Keratinocyte (primary cell): ENCODE measurements around the gene ANKRD44. TPM values are rescaled to one million over a fixed set of nuclear protein-coding genes. Genes with fewer than 3 reads are reported as not detected.

Experiments used
- DNase-seq: peaks from one replicate; pipeline ENCODE4 v3.0.0-alpha.2; 2011; ENCODE audit warnings: low read depth, missing footprints, low spot score
- FAIRE-seq: peaks from 2 replicates; lab custom pipeline; 2011; peaks lifted over from hg19 to GRCh38; lab: Jason Lieb, UNC
- H2AFZ ChIP-seq: 2 replicates; pipeline ENCODE4 v1.6.0; 2012; ENCODE audit warnings: low read length, control low read depth, inconsistent platforms; ENCODE audit not compliant: control insufficient read depth
- H3K27ac ChIP-seq: 2 replicates; pipeline ENCODE4 v1.5.1; 2011; ENCODE audit warnings: low read length; ENCODE audit not compliant: control insufficient read depth, insufficient read depth
- H3K27me3 ChIP-seq: 3 replicates; pipeline ENCODE4 v1.6.0; 2011; ENCODE audit warnings: low read length; ENCODE audit not compliant: control insufficient read depth, insufficient read depth; ENCODE audit errors: extremely low read depth
- H3K36me3 ChIP-seq, 2 experiments: 2 replicates in 1 of 2; 3 replicates in 1 of 2; pipeline ENCODE4 v1.5.1; 2011; ENCODE audit warnings: low read length in 2 of 2, mild to moderate bottlenecking in 1 of 2; ENCODE audit not compliant: control insufficient read depth in 2 of 2, insufficient read depth in 2 of 2; ENCODE audit errors: extremely low read depth in 1 of 2
- H3K4me1 ChIP-seq: 3 replicates; pipeline ENCODE4 v1.5.1; 2011; ENCODE audit warnings: low read length; ENCODE audit not compliant: control insufficient read depth, insufficient read depth; ENCODE audit errors: extremely low read depth
- H3K4me2 ChIP-seq: 3 replicates; pipeline ENCODE4 v1.6.0; 2011; ENCODE audit warnings: low read depth, low read length; ENCODE audit not compliant: control insufficient read depth, insufficient read depth; ENCODE audit errors: extremely low read depth
- H3K4me3 ChIP-seq, 3 experiments: fragments of 200-600 bp in 1 of 3; sonication (generic) in 1 of 3; 2 replicates in 2 of 3; 3 replicates in 1 of 3; pipeline ENCODE4 v1.5.1; 2011 to 2016; ENCODE audit warnings: low read length in 3 of 3, mild to moderate bottlenecking in 3 of 3, control low read depth in 2 of 3, inconsistent platforms in 1 of 3, low read depth in 1 of 3, mixed read lengths in 1 of 3, mixed run types in 1 of 3, moderate library complexity in 1 of 3; ENCODE audit not compliant: control insufficient read depth in 2 of 3, insufficient read depth in 2 of 3; ENCODE audit errors: extremely low read depth in 1 of 3
- H3K79me2 ChIP-seq: 2 replicates; pipeline ENCODE4 v1.6.0; 2012; ENCODE audit warnings: low read length; ENCODE audit not compliant: control insufficient read depth, insufficient read depth
- H3K9ac ChIP-seq: 3 replicates; pipeline ENCODE4 v1.6.0; 2011; ENCODE audit warnings: low read length; ENCODE audit not compliant: control insufficient read depth, insufficient read depth; ENCODE audit errors: extremely low read depth
- H3K9me1 ChIP-seq: 3 replicates; pipeline ENCODE4 v1.6.0; 2011; ENCODE audit warnings: low read length; ENCODE audit not compliant: control insufficient read depth, insufficient read depth; ENCODE audit errors: extremely low read depth
- H3K9me3 ChIP-seq: 2 replicates; pipeline ENCODE4 v1.5.1; 2012; ENCODE audit warnings: low read depth, low read length; ENCODE audit not compliant: control insufficient read depth
- H4K20me1 ChIP-seq: 3 replicates; pipeline ENCODE4 v1.6.0; 2011; ENCODE audit warnings: low read length; ENCODE audit not compliant: control insufficient read depth, insufficient read depth; ENCODE audit errors: extremely low read depth
- CTCF ChIP-seq, 3 experiments: IDR thresholded peaks in 1 of 3; conservative IDR thresholded peaks in 1 of 3; optimal IDR thresholded peaks in 1 of 3; 2 replicates in 2 of 3; 3 replicates in 1 of 3; pipeline versions ENCODE3 to v1.5.1; 2011; ENCODE audit warnings: low read length in 3 of 3, mild to moderate bottlenecking in 3 of 3, moderate library complexity in 2 of 3, control low read depth in 1 of 3, inconsistent platforms in 1 of 3; ENCODE audit not compliant: insufficient read depth in 2 of 3; ENCODE audit errors: extremely low read depth in 1 of 3
- EZH2 ChIP-seq: IDR thresholded peaks from one replicate; pipeline ENCODE4 v1.6.1; 2012; ENCODE audit warnings: inconsistent platforms, mild to moderate bottlenecking, low read length, moderate library complexity
- dilution Hi-C: fragments of 300-500 bp; cut with MboI; formaldehyde crosslinking; loops from one replicate; pipeline ENCODE4 v1.7.0; 2020; ENCODE audit warnings: low sequenced_read_pairs; ENCODE audit not compliant: extremely low pct_ligation_motif_present
- polyA plus RNA-seq, 5 experiments: library from polyadenylated mRNA; depleted of rRNA in 3 of 5; stranded (reverse) in 3 of 5; stranded (forward) in 1 of 5; unstranded in 1 of 5; fragments of >200 nt; gene quantifications; 1 replicate in 1 of 5; 2 replicates in 3 of 5; 3 replicates in 1 of 5; pipeline versions ENCODE4 v1.2.1 to v1.2.3, GENCODE V29; 2011 to 2012; ENCODE audit warnings: missing spikeins in 2 of 5, low read depth in 1 of 5, low replicate concordance in 1 of 5

Gene ANKRD44
- polyA plus RNA-seq, 1 donor (not counting 4 experiments of a cell fraction or from before 2014, with no cell fraction given): 0.35 TPM

DNA sequence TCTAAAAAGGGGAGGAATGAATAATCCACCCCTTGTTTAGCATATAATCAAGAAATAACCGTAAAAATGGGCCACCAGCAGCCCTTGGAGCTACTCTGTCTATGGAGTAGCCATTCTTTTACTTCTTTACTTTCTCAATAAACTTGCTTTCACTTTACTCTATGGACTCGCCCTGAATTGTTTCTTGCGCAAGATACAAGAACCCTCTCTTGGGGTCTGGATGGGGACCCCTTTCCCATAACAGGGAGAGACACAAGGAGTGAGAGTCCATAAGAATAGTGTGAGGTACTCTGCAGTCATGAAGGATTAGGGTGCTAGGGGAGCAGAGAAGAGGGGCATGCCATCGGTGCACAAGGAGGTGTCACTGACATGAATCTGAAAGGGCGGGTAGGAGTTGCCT, 224.9 kb downstream of the ANKRD44 start:
- Histone ChIP-seq H3K79me2 (no peaks in the 10 kb centered on the region), H4K20me1 (no peaks in the 10 kb centered on the region), H2AFZ (no peak overlapping the region), H3K4me3 (no peak overlapping the region), H3K27me3 (no peaks in the 10 kb centered on the region), H3K36me3 (no peaks in the 10 kb centered on the region), H3K9ac (no peak overlapping the region), H3K9me1 (no peaks in the 10 kb centered on the region), H3K9me3 (no peaks in the 10 kb centered on the region), H3K27ac (no peak overlapping the region), H3K4me2 (no peak overlapping the region), H3K4me1 (no peaks in the 10 kb centered on the region)
- no peak for DNase-seq
- TF ChIP-seq CTCF (optimal IDR thresholded peaks at IDR 0.05 in 1 of 3, IDR thresholded peaks at IDR 0.05 in 1 of 3, conservative IDR thresholded peaks at IDR 0.05 in 1 of 3; ENCODE audit: extremely low read depth in 1 of 3, insufficient read depth in 2 of 3, low read length in 3 of 3): no peak
- no peak for TF ChIP-seq EZH2
- dilution Hi-C loops: no loop called here
- no peak for FAIRE-seq

- no peak overlapping the region for H3K4me3 ChIP-seq
- H3K79me2 ChIP-seq: no peaks in the 10 kb centered on the region
- H3K9ac ChIP-seq: no peak overlapping the region
- DNase-seq (no peak), FAIRE-seq (no peak)
- TF ChIP-seq CTCF (optimal IDR thresholded peaks at IDR 0.05 in 1 of 3, IDR thresholded peaks at IDR 0.05 in 1 of 3, conservative IDR thresholded peaks at IDR 0.05 in 1 of 3; ENCODE audit: extremely low read depth in 1 of 3, insufficient read depth in 2 of 3, low read length in 3 of 3) (no peak), EZH2 (no peak)
- H3K4me1 ChIP-seq: no peaks in the 10 kb centered on the region
- dilution Hi-C loops: no loop called here
- no peaks in the 10 kb centered on the region for H4K20me1 ChIP-seq
- no peaks in the 10 kb centered on the region for H3K27me3 ChIP-seq
- no peaks in the 10 kb centered on the region for H3K9me3 ChIP-seq
- H2AFZ ChIP-seq: no peak overlapping the region
- H3K27ac ChIP-seq: no peak overlapping the region
- H3K9me1 ChIP-seq: no peaks in the 10 kb centered on the region
- H3K4me2 ChIP-seq: no peak overlapping the region
- H3K36me3 ChIP-seq: no peaks in the 10 kb centered on the region
These were observed 229.3 kb downstream of the ANKRD44 start for GRCh38 chr2:197081294-197081693.
